Fibroblast of the aortic adventitia (primary cell): ENCODE data around the gene C2CD2. TPM values are rescaled to one million over a fixed set of nuclear protein-coding genes. Genes with fewer than 3 reads are reported as not detected.
A peak's percentile ranks its signal among the peaks of the same experiment; 100 is the strongest.

Experiments used
- DNase-seq: peaks from one replicate; pipeline ENCODE4 v3.0.0-alpha.2; 2010; ENCODE audit warnings: low read depth
- H3K4me3 ChIP-seq: 2 replicates; pipeline ENCODE4 v1.5.1; 2011; ENCODE audit warnings: low read depth, mild to moderate bottlenecking, control low read depth, low read length, moderate library complexity
- total RNA-seq: library from RNA; depleted of rRNA; stranded (reverse); fragments of >200 nt; gene quantifications from 2 replicates; pipeline ENCODE4 v1.2.3, GENCODE V29; 2012; ENCODE audit warnings: low replicate concordance
- TF ChIP-seq, protein P1 (sequence below): IDR thresholded peaks from 2 replicates; pipeline ENCODE4 v1.5.1; 2011; ENCODE audit warnings: mild to moderate bottlenecking, low read length, control low read depth, inconsistent platforms; ENCODE audit not compliant: insufficient read depth

Gene C2CD2
- total RNA-seq, 1 donor, result 20.2 TPM

GRCh38 chr21:41971891-41972290 lies 18.1 kb upstream of the C2CD2 start:
- DNase-seq, result no peak
- no peak overlapping the region for H3K4me3 ChIP-seq
- TF ChIP-seq, protein P1, sequence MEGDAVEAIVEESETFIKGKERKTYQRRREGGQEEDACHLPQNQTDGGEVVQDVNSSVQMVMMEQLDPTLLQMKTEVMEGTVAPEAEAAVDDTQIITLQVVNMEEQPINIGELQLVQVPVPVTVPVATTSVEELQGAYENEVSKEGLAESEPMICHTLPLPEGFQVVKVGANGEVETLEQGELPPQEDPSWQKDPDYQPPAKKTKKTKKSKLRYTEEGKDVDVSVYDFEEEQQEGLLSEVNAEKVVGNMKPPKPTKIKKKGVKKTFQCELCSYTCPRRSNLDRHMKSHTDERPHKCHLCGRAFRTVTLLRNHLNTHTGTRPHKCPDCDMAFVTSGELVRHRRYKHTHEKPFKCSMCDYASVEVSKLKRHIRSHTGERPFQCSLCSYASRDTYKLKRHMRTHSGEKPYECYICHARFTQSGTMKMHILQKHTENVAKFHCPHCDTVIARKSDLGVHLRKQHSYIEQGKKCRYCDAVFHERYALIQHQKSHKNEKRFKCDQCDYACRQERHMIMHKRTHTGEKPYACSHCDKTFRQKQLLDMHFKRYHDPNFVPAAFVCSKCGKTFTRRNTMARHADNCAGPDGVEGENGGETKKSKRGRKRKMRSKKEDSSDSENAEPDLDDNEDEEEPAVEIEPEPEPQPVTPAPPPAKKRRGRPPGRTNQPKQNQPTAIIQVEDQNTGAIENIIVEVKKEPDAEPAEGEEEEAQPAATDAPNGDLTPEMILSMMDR, result no peak

GRCh38 chr21:41970751-41971653 lies 17.2 kb upstream of the C2CD2 start:
- TF ChIP-seq, protein P1, result no peak
- DNase-seq, result no peak
- no peak overlapping the region for H3K4me3 ChIP-seq

- TF ChIP-seq, protein P1, result no peak
- no peak for DNase-seq
- no peak overlapping the region for H3K4me3 ChIP-seq
These were observed 16.2 kb upstream of the C2CD2 start for GRCh38 chr21:41970106-41970391.

DNA sequence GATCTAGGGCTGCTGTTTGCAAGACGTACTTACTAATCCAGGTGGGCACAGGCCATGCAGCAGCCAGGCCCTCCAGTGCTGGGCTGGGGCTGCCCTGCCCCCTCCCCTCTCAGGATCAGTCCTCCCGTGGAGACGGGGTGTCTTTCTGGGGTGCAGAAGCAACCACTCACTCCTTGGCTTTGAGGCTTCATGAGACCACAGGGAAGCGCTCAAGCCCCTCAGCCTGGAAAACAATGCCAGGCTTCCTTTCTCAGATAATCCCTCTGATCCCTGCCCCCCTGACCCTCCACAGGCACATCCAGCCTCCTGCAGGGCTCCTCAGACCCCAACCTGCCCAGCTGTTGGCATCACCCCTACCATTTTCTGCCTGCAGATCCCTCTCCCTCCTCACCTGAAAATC lies 13.9 kb upstream of the C2CD2 start:
- H3K4me3 ChIP-seq, result no peak overlapping the region
- TF ChIP-seq, protein P1, result no peak
- no peak for DNase-seq

DNA sequence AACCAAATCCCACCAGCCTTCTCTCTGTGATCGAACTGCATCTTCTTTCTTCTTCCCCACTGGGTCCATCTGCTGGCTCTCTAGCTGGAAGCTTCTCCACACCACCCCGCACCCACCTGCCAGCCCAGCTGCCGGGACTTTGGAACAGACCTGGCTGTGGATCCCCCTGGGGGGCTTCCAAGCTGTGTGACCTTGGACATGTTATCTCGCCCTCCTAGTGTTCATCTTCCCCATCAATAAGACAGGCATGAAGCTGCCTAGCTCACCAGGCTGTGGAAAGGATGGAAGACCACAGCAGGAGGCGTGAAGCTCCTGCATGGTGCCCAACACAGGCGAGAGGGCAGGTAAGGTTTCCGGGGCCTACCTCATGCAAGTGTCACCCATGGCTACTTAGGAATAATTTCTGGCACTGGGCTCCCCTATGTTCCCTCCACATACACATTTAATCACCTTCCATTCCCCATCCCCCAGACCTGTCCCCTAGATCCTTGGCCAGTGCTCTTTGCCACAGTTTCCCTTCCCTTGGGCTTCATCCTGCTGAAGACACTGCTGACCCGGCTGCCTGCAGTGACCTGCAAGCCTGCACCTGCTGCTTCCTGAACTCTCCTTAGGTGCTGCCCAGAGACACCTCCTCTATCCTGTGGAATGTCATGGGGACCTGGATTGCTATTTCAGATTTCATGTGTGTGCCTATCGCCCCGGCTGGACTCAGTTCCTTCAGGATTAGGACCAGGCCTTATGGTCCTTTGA lies 13.2 kb upstream of the C2CD2 start:
- TF ChIP-seq, protein P1, result no peak
- H3K4me3 ChIP-seq, result no peak overlapping the region
- no peak for DNase-seq

- TF ChIP-seq, protein P1, result no peak
- no peak overlapping the region for H3K4me3 ChIP-seq
- peak; percentile 15 for DNase-seq
These were observed 12.4 kb upstream of the C2CD2 start for GRCh38 chr21:41966041-41966833.
